ENCODE measurements around the gene EIF4A2.

EIF4A2 gene

GRCh38 chr3:186759231-186759930 is 24.0 kb upstream of the EIF4A2 start:
- Histone ChIP-seq H3K9ac (ENCODE audit: low read depth, low read length) (no peak overlapping the region), H3K27ac (ENCODE audit: low read depth, low read length) (no peak overlapping the region), H3K4me1 (ENCODE audit: control insufficient read depth, insufficient read depth, low read length) (0 out of 2 replicates have a peak, but pooled peaks cover 4% of the 10 kb centered on the region), H3K9me3 (ENCODE audit: control insufficient read depth, insufficient read depth, low read length) (no peaks in the 10 kb centered on the region), H3K27me3 (ENCODE audit: control insufficient read depth, insufficient read depth, low read length) (no peaks in the 10 kb centered on the region), H3K36me3 (ENCODE audit: control insufficient read depth, insufficient read depth, low read length) (no peaks in the 10 kb centered on the region), H3K4me3 (ENCODE audit: low read depth, low read length) (no peak overlapping the region)

DNA sequence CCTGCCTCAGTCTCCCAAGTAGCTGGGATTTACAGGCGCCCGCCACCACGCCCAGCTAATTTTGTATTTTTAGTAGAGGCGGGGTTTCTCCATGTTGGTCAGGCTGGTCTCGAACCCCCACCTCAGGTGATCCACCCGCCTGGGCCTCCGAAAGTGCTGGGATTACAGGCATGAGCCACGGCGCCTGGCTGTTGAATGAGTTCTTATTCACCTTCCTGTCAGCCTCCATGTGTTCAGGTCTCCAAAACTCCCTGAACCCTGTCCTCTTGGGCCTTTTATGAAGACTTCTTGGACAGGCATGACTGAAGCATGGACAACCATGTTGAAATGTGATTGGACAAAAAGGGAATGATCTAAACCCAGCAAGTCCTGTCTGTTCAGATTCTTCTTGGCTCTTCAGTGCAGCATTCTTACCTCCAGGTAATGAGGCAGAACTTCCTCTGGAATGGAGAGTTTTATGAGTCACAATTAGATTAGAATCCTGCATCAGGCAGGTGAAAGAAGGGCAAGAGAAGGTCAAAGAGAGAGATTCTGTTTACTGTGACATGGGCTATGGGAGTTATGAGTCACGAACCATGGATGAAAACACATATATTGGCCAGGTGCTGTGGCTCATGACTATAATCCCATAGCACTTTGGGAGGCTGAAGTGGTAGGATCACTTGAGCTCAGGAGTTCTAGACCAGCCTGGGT is 23.1 kb upstream of the EIF4A2 start:
- H3K36me3 ChIP-seq (ENCODE audit: control insufficient read depth, insufficient read depth, low read length) = no peaks in the 10 kb centered on the region
- no peak overlapping the region for H3K4me3 ChIP-seq (ENCODE audit: low read depth, low read length)
- H3K27ac ChIP-seq (ENCODE audit: low read depth, low read length) = no peak overlapping the region
- H3K27me3 ChIP-seq (ENCODE audit: control insufficient read depth, insufficient read depth, low read length) = no peaks in the 10 kb centered on the region
- H3K9me3 ChIP-seq (ENCODE audit: control insufficient read depth, insufficient read depth, low read length) = no peaks in the 10 kb centered on the region
- no peak overlapping the region for H3K9ac ChIP-seq (ENCODE audit: low read depth, low read length)
- H3K4me1 ChIP-seq (ENCODE audit: control insufficient read depth, insufficient read depth, low read length) = 0 out of 2 replicates have a peak, but pooled peaks cover 4% of the 10 kb centered on the region

- no peaks in the 10 kb centered on the region for H3K9me3 ChIP-seq (ENCODE audit: control insufficient read depth, insufficient read depth, low read length)
- H3K27me3 ChIP-seq (ENCODE audit: control insufficient read depth, insufficient read depth, low read length) = no peaks in the 10 kb centered on the region
- H3K4me3 ChIP-seq (ENCODE audit: low read depth, low read length) = no peak overlapping the region
- no peaks in the 10 kb centered on the region for H3K36me3 ChIP-seq (ENCODE audit: control insufficient read depth, insufficient read depth, low read length)
- no peak overlapping the region for H3K9ac ChIP-seq (ENCODE audit: low read depth, low read length)
- H3K27ac ChIP-seq (ENCODE audit: low read depth, low read length) = no peak overlapping the region
- H3K4me1 ChIP-seq (ENCODE audit: control insufficient read depth, insufficient read depth, low read length) = 0 out of 2 replicates have a peak, but pooled peaks cover 4% of the 10 kb centered on the region
Measured at GRCh38 chr3:186760897-186761447, 22.4 kb upstream of the EIF4A2 start.

- Histone ChIP-seq H3K4me3 (ENCODE audit: low read depth, low read length) (no peak overlapping the region; the same call in 1 of the 2 replicates), H3K4me1 (ENCODE audit: control insufficient read depth, insufficient read depth, low read length) (peaks cover 13% of the 10 kb centered on the region), H3K27me3 (ENCODE audit: control insufficient read depth, insufficient read depth, low read length) (peaks cover 8% of the 10 kb centered on the region; the same call in 1 of the 2 replicates), H3K9ac (ENCODE audit: low read depth, low read length) (no peak overlapping the region), H3K9me3 (ENCODE audit: control insufficient read depth, insufficient read depth, low read length) (no peaks in the 10 kb centered on the region), H3K27ac (ENCODE audit: low read depth, low read length) (no peak overlapping the region), H3K36me3 (ENCODE audit: control insufficient read depth, insufficient read depth, low read length) (no peaks in the 10 kb centered on the region)
Measured at GRCh38 chr3:186772281-186772694, 11.1 kb upstream of the EIF4A2 start.

GRCh38 chr3:186772701-186773417 is 10.5 kb upstream of the EIF4A2 start:
- Histone ChIP-seq H3K27ac (ENCODE audit: low read depth, low read length) (no peak overlapping the region), H3K36me3 (ENCODE audit: control insufficient read depth, insufficient read depth, low read length) (no peaks in the 10 kb centered on the region), H3K9me3 (ENCODE audit: control insufficient read depth, insufficient read depth, low read length) (no peaks in the 10 kb centered on the region), H3K27me3 (ENCODE audit: control insufficient read depth, insufficient read depth, low read length) (peaks cover 8% of the 10 kb centered on the region; the same call in 1 of the 2 replicates), H3K4me3 (ENCODE audit: low read depth, low read length) (no peak overlapping the region; the same call in 1 of the 2 replicates), H3K9ac (ENCODE audit: low read depth, low read length) (no peak overlapping the region), H3K4me1 (ENCODE audit: control insufficient read depth, insufficient read depth, low read length) (peaks cover 13% of the 10 kb centered on the region)

- Histone ChIP-seq H3K4me3 (ENCODE audit: low read depth, low read length) (no peak overlapping the region), H3K27ac (ENCODE audit: low read depth, low read length) (peak overlapping the region; percentile 86)
Measured at GRCh38 chr3:186775999-186776398, 7.4 kb upstream of the EIF4A2 start.

GRCh38 chr3:186779204-186779603 is 4.2 kb upstream of the EIF4A2 start:
- Histone ChIP-seq H3K36me3 (ENCODE audit: control insufficient read depth, insufficient read depth, low read length) (peaks cover 5% of the 10 kb centered on the region), H3K9ac (ENCODE audit: low read depth, low read length) (no peak overlapping the region), H3K27ac (ENCODE audit: low read depth, low read length) (no peak overlapping the region), H3K27me3 (ENCODE audit: control insufficient read depth, insufficient read depth, low read length) (no peaks in the 10 kb centered on the region), H3K9me3 (ENCODE audit: control insufficient read depth, insufficient read depth, low read length) (no peaks in the 10 kb centered on the region), H3K4me1 (ENCODE audit: control insufficient read depth, insufficient read depth, low read length) (peaks cover 17% of the 10 kb centered on the region), H3K4me3 (ENCODE audit: low read depth, low read length) (no peak overlapping the region)

More at GRCh38 chr3:186775999-186776398, 7.4 kb upstream of the EIF4A2 start:
- H3K27me3 ChIP-seq (ENCODE audit: control insufficient read depth, insufficient read depth, low read length) = peaks cover 8% of the 10 kb centered on the region; the same call in 1 of the 2 replicates
- no peak overlapping the region for H3K9ac ChIP-seq (ENCODE audit: low read depth, low read length)
- H3K9me3 ChIP-seq (ENCODE audit: control insufficient read depth, insufficient read depth, low read length) = no peaks in the 10 kb centered on the region
- H3K36me3 ChIP-seq (ENCODE audit: control insufficient read depth, insufficient read depth, low read length) = no peaks in the 10 kb centered on the region
- H3K4me1 ChIP-seq (ENCODE audit: control insufficient read depth, insufficient read depth, low read length) = peaks cover 13% of the 10 kb centered on the region

DNA sequence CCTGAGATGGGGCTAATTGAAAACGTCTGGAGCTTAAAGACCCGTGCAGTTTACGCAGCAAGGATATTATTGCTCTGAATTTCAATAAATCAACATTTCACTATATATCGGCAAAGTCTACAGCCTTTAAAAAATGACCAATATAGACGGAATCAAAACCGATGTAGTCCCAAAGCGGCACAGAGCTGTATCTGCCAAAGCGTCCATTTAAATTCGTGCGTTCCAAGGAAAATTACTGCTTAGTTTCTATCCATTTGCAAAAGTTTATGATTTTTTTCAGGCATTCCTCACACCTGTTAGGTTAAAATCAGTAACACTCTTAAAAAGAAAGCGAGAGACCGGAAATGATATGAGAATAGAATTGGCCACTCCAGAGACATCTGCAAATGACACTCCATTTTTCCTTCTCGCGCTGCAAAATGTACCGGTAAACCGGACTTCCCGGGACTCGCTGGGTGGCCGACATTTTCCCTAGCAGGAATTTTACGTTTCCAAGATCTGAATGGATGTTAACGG is 777 bp upstream of the EIF4A2 start:
- H3K9ac ChIP-seq (ENCODE audit: low read depth, low read length) = peak overlapping the region; percentile 99
- peak overlapping the region; percentile 99 for H3K27ac ChIP-seq (ENCODE audit: low read depth, low read length)
- no peaks in the 10 kb centered on the region; the same call in 1 of the 2 replicates for H3K9me3 ChIP-seq (ENCODE audit: control insufficient read depth, insufficient read depth, low read length)
- H3K4me3 ChIP-seq (ENCODE audit: low read depth, low read length) = peak overlapping the region; percentile 90
- peaks cover 16% of the 10 kb centered on the region; the same call in 1 of the 2 replicates for H3K4me1 ChIP-seq (ENCODE audit: control insufficient read depth, insufficient read depth, low read length)
- H3K27me3 ChIP-seq (ENCODE audit: control insufficient read depth, insufficient read depth, low read length) = no peaks in the 10 kb centered on the region
- peaks cover 39% of the 10 kb centered on the region for H3K36me3 ChIP-seq (ENCODE audit: control insufficient read depth, insufficient read depth, low read length)

- no peaks in the 10 kb centered on the region for H3K27me3 ChIP-seq (ENCODE audit: control insufficient read depth, insufficient read depth, low read length)
- no peaks in the 10 kb centered on the region; the same call in 1 of the 2 replicates for H3K9me3 ChIP-seq (ENCODE audit: control insufficient read depth, insufficient read depth, low read length)
- H3K4me3 ChIP-seq (ENCODE audit: low read depth, low read length) = peak overlapping the region; percentile 90
- peaks cover 52% of the 10 kb centered on the region for H3K36me3 ChIP-seq (ENCODE audit: control insufficient read depth, insufficient read depth, low read length)
- H3K4me1 ChIP-seq (ENCODE audit: control insufficient read depth, insufficient read depth, low read length) = peaks cover 16% of the 10 kb centered on the region; the same call in 1 of the 2 replicates
- H3K27ac ChIP-seq (ENCODE audit: low read depth, low read length) = peak overlapping the region; percentile 99
- H3K9ac ChIP-seq (ENCODE audit: low read depth, low read length) = peak overlapping the region; percentile 99
Measured at GRCh38 chr3:186783731-186784515, 546 bp downstream of the EIF4A2 start.

Measured in HUES48 (cell line).